ENCODE results near the gene USP17L20.
"Not testable (repeated sequence)": the region's sequence is repeated elsewhere in the genome, so short reads cannot be mapped to it uniquely, and the experiment has no call there.

The USP17L20 gene

GRCh38 chr4:9257824-9258223 is at the start of gene USP17L20:
Gene USP17L20 (plus strand): TSS chr4:9258124. CDS start chr4:9258124, 0 bp downstream.
- DNase-seq; intact Hi-C loops (cut with DNase I): not testable (repeated sequence)

GRCh38 chr4:9210357-9210756 is 47.6 kb upstream of the USP17L20 start, which contains the start of gene USP17L10:
Gene USP17L10 (plus strand): TSS chr4:9210657. CDS start chr4:9210657, 0 bp downstream.
- DNase-seq; intact Hi-C loops (cut with DNase I): not testable (repeated sequence)

GRCh38 chr4:9214701-9215100 is 43.2 kb upstream of the USP17L20 start:
- DNase-seq: peak in 16 of 42 donors; percentile 0 to 38 (median 4)
- intact Hi-C loops (cut with DNase I): not testable (repeated sequence)

- DNase-seq: not testable (repeated sequence)
Observed at GRCh38 chr4:9215105-9215504, 42.8 kb upstream of the USP17L20 start, which contains the start of gene USP17L11. Gene USP17L11 (plus strand): TSS chr4:9215405. CDS start chr4:9215405, 0 bp downstream.

GRCh38 chr4:9219852-9220251 is 38.1 kb upstream of the USP17L20 start, which contains the start of gene USP17L12:
Gene USP17L12 (plus strand): TSS chr4:9220152. CDS start chr4:9220152, 0 bp downstream.
- DNase-seq; intact Hi-C loops (cut with DNase I): not testable (repeated sequence)

More at GRCh38 chr4:9215105-9215504, 42.8 kb upstream of the USP17L20 start, which contains the start of gene USP17L11:
- intact Hi-C loops (cut with DNase I): not testable (repeated sequence)

- DNase-seq; intact Hi-C loops (cut with DNase I): not testable (repeated sequence)
Observed at GRCh38 chr4:9224596-9224995, 33.3 kb upstream of the USP17L20 start, which contains the start of gene USP17L13. Gene USP17L13 (plus strand): TSS chr4:9224896. CDS start chr4:9224896, 0 bp downstream.

GRCh38 chr4:9230249-9230648 is 27.7 kb upstream of the USP17L20 start:
- intact Hi-C loops (cut with DNase I): not testable (repeated sequence)
- peak in 14 of 42 donors; percentile 1 to 31 (median 12) for DNase-seq

GRCh38 chr4:9234085-9234484 is 23.8 kb upstream of the USP17L20 start, which contains the start of gene USP17L15:
Gene USP17L15 (plus strand): TSS chr4:9234385. CDS start chr4:9234385, 0 bp downstream.
- intact Hi-C loops (cut with DNase I); DNase-seq: not testable (repeated sequence)

GRCh38 chr4:9238461-9238860 is 19.5 kb upstream of the USP17L20 start:
- DNase-seq: peak in 20 of 42 donors; percentile 1 to 54 (median 8)
- intact Hi-C loops (cut with DNase I): not testable (repeated sequence)

- intact Hi-C loops (cut with DNase I); DNase-seq: not testable (repeated sequence)
Observed at GRCh38 chr4:9243579-9243978, 14.3 kb upstream of the USP17L20 start, which contains the start of gene USP17L17. Gene USP17L17 (plus strand): TSS chr4:9243879. CDS start chr4:9243879, 0 bp downstream.

- peak in 26 of 42 donors; percentile 1 to 54 (median 12) for DNase-seq
- intact Hi-C loops (cut with DNase I): not testable (repeated sequence)
Observed at GRCh38 chr4:9247953-9248680, 9.8 kb upstream of the USP17L20 start, which contains the start of gene USP17L18. Gene USP17L18 (plus strand): TSS chr4:9248630. CDS start chr4:9248630, 0 bp downstream.

- intact Hi-C loops (cut with DNase I); DNase-seq: not testable (repeated sequence)
Observed at GRCh38 chr4:9253078-9253477, 4.8 kb upstream of the USP17L20 start, which contains the start of gene USP17L19. Gene USP17L19 (plus strand): TSS chr4:9253378. CDS start chr4:9253378, 0 bp downstream.

GRCh38 chr4:9262572-9262971 is 4.6 kb downstream of the USP17L20 start, which contains the start of gene USP17L21:
Gene USP17L21 (plus strand): TSS chr4:9262872. CDS start chr4:9262872, 0 bp downstream.
- intact Hi-C loops (cut with DNase I); DNase-seq: not testable (repeated sequence)

GRCh38 chr4:9267319-9267718 is 9.4 kb downstream of the USP17L20 start, which contains the start of gene USP17L22:
Gene USP17L22 (plus strand): TSS chr4:9267619. CDS start chr4:9267619, 0 bp downstream.
- DNase-seq; intact Hi-C loops (cut with DNase I): not testable (repeated sequence)

GRCh38 chr4:9271719-9272118 is 13.8 kb downstream of the USP17L20 start:
- DNase-seq: peak in 31 of 42 donors; percentile 0 to 70 (median 31)
- intact Hi-C loops (cut with DNase I): not testable (repeated sequence)

Measured in head of caudate nucleus (tissue), 42 donors.